ENCODE measurements around the gene IPCEF1.

DNA sequence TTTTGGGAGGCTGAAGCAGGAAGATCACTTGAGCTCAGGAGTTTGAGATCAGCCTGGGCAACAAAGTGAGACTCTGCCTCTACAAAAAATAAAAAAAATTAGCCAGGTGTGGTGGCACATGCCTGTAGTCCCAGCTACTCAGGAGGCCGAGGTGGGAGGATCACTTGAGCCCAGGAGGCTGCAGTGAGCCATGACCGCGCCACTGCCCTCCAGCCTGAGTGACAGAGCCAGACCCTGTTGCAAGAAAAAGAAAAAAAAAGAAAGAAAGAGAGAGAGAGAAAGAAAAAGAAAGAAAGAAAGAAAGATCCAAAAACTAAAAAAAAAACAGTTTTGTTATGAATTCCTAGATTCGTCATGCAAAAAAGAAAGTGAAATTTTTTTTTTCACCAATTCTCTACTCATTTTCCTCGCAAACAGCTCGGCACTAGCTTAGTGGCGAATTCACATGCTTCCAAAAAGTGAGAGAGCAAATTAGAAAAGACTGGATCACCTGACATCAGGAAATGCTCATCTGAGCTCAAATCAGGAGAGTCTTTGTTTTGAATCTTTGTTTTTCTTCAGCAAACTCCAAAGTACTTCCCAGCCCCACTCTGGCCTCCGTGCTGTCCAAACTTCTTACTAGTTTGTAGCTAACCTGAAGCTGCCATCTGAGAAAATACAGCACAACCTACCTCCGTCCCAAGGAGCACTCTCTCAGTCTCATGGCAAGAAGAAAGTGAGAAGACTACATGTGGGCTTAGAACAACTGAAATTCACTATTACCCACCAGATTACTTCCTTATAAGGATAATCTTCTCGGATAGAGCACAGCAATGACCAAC lies 27.0 kb downstream of the IPCEF1 start:
- no peak for TF ChIP-seq RAD21 (IDR thresholded peaks at IDR 0.05)
- TF ChIP-seq CTCF (IDR thresholded peaks at IDR 0.05; ENCODE audit: low read depth, low read length, missing input control), result no peak
- TF ChIP-seq TAF1 (conservative IDR thresholded peaks at IDR 0.05), result no peak

All from liver (tissue), 3 donors.